DMS153 treated with DMSO at 0.1 percent for 48 hours (cell line): Measurements from ENCODE around the gene NUDCD2.
"Not testable (repeated sequence)": the region's sequence is repeated elsewhere in the genome, so short reads cannot be mapped to it uniquely, and the experiment has no call there.

Experiments
- DNase-seq: peaks from one replicate; lab custom pipeline; 2025; ENCODE audit not compliant: unreplicated experiment; lab: John Stamatoyannopoulos, UW

Gene NUDCD2

DNA sequence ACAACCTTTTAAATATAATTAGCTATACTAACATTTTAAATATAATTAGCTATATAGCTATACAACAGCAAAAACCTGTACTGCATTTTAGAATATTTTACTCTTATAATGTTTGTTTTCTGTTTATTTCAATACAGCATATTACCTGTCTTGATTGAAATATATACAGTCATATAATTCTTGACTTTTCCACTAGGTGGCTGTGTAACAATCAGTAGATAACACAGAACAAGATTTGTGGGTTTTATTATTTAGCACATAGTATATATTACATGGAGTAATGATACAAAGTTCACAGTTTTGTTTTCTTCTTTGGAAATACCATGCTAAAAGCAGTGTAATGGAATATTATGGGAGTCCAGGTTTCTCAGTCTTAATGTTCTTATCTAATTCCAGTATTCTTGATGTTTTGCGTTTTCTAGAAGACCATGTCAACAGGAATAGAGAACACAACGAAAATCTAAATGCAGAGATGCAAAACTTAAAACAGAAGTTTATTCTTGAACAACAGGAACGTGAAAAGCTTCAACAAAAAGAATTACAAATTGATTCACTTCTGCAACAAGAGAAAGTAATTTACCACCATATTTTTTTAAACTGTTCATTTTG lies 13.8 kb upstream of the NUDCD2 start:
- no peak for DNase-seq

DNA sequence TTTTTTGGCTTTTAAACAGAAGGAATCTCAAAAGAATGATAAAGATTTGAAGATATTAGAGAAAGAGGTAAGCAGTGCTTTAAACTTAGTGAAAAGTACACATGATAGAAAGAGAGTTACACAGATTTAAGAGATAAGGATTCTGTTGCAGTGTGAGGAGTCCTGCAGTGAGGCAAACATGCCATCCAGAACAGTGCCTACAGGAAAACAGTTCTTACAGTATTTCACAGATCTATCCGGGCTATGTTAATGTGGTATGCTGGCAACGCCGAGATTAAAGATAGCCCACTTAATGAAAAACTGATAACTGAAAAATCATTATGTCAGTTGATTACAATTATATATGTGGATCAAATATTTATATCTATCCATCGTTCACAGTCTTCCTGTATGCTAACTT lies 7.8 kb upstream of the NUDCD2 start:
- no peak for DNase-seq

DNA sequence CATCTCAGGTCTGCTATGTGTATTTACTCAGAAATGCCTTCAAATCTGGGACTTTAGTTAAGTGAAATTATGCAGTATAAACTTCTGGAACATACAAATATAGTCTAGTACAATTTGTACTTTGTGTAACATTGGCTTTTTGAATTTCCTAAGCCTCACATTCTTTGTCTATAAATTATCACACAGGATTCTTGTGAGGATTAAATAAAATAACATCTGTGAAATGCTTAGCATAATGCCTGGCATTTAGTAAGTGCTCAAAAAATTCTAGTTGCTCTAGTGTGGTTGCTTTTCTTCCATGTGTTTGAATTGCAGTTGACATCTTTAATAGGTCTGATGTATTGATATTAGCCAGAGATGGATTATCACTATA lies 3.1 kb upstream of the NUDCD2 start:
- no peak for DNase-seq

DNA sequence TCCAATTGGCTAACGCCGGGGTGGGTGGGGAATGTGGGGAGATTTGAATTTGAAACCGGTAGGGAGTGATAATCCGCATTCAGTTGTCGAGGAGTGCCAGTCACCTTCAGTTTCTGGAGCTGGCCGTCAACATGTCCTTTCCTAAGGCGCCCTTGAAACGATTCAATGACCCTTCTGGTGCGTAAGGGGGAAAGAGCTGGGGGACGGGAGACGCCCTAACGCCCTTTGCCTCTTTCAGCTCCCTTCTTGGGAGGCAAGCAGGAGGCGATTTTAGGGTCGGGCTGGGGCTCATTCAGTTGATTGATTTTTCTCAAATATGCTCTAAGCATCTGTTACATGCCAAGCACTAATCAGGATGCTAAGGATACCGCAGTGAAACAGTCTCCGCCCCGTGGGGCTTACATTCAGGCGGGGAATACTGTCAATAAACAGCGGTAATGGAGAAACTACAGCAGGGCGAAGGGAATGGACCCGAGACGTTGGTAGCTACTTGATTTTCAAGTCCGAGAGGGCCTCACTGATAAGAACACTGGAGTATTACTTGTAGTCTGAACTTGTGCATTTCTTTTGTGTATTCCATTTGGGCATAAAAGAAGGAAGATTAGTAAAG lies 765 bp upstream of the NUDCD2 start, which contains the start of gene HMMR:
Gene HMMR (plus strand): TSS at position 71 of the 610 bp plus-strand sequence. CDS start 61 bp downstream, at position 132.
- no peak for DNase-seq

DNA sequence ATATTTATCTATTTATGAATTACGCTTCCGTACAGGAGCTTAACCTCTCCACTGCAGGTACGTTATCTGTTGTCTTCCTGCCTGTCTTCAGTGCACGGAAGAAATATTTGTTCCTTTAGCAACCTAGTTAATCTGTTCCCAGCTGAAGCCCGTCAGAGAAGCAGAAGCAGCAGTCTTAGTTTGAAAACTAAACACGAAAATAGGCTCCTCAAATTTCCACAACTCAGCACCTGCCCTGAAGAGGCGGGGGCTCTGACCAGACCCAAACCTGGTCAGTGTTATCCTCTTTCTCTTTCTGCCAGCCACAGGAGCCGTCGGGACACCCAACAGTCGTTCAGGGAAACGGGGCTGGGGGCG lies 462 bp downstream of the NUDCD2 start:
- DNase-seq, result no peak

DNA sequence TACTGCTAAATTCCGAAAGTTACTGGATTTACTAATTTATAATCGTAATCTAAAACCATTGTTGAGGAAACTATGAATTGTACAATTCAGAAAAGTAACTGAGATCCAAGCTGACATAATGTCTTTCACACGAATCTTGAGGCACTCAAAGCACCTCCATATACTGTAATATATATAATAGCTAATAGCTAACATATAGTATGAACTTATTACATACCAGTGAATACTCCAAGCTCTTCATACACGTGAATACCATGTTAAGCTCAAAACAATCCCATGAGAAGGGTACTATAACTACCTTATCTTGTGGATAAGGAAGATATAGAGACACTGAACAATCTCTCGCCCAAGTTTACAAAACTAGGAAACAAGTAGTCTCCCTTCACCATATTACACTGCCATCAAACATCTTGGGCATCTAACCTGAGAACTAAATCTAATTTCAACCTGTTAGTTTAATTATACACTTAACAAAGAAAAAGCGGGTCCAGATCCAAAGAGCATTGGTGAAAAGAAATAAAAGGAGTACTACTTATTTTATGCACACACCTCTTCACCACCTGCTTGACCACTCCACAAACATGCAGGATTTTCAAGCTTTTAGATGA lies 1.0 kb downstream of the NUDCD2 start:
- no peak for DNase-seq

DNA sequence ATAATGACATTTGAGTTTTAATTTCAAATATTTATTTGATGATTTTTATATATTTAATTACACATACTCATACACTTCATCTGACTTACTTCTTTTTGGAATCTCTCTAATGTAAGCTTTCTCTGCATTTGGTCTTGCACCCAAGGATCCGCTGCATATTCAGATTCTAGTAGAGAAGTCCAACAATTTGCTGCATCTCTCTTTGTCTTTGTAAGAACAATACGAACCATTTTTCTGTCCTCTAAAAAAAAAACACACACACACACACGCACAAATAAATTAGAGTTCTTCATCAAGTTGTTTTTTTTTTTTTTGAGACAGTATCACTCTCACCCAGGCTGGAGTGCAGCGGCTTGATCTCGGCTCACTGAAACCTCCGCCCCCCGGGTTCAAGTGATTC lies 3.1 kb downstream of the NUDCD2 start:
- DNase-seq, result no peak

DNA sequence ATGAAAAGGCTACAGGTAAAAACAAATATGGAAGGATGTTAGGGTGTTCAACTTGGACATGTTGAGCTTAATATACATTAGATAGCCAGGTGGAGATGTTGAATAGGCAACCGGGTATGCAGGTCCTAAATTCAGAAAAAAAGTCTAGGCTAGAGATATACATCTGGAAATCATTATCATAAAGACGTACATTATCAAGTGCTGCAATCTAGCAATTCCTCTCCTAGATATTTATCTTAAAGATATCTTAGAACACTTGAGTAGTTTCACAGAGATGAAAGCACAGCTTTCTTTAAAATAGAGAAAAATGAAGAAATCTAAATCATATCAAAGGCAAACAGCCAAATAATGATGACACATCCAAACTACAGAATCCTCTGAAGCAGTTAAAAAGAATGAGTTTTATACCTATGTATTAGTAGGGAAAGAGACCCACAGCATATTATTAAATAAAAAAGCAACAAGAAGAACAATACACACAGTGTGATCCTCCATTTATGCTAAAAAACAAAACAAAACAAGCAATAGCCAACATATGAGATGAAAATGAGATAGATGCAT lies 3.8 kb downstream of the NUDCD2 start:
- no peak for DNase-seq

DNA sequence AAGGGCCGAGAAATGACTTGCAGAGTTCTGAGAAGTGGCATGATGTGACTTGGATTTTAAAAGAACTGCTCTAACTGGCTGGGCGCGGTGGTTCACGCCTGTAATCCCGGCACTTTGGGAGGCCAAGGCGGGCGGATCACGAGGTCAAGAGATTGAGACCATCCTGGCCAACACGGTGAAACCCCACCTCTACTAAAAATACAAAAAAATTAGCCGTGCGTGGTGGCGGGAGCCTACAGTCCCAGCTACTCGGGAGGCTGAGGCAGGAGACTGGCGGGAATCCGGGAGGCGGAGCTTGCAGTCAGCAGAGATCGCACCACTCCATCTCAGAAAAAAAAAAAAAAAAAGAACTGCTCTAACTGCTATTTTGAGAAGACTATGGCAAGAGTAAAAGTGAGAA lies 4.5 kb downstream of the NUDCD2 start:
- not testable (repeated sequence) for DNase-seq

DNA sequence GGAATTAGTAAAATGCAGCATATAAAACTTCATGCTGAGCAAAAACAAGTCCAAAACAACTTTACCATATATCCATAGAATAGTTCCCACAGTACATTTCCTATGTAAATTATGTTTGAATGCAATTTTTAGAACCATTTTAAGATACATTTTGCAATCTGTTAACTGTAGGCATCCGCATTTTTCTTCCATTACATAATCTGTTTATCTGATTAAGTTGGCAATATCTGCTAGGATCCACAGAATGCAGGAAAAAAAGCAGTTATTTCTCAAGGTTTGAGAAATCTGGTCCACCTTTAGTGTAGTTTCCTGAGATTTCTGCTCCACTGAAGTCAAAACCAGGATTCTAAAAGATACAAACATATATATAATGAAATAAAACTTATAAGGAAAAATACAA lies 6.2 kb downstream of the NUDCD2 start:
- no peak for DNase-seq

DNA sequence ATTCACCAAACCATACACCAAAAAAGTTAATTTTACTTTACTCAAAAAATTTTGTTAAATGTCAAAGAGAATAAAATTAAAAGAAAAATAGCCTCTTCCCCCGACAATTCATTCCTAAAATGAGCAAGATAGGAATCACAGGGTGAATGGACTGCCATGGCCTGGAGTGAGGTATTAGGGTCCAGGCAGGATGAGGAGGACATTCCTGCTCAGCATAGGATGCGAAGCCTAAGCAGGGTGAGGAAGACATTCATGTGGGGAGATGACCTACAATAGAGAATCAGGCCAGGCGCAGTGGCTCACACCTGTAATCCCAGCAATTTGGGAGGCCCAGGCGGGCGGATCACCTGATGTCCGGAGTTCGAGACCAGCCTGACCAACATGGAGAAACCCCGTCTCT lies 8.4 kb downstream of the NUDCD2 start:
- no peak for DNase-seq

DNA sequence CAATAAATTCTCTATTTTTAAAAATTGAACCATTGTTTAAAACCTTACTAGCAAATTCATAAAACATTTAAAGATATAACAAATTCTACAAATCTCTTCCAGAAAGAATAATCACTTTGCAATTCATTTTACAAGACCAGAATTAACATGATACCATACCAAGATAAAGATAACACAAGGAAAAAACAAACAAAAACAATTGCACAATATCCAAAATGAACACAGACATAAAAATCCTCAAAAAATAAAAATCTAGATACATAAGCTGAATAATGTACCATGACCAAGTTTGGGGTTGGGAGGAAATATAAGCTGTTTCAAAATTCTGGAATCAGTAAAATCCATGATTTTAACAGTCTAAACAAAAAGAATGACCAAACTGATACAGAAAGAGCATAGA lies 11.4 kb downstream of the NUDCD2 start:
- DNase-seq, result no peak

DNA sequence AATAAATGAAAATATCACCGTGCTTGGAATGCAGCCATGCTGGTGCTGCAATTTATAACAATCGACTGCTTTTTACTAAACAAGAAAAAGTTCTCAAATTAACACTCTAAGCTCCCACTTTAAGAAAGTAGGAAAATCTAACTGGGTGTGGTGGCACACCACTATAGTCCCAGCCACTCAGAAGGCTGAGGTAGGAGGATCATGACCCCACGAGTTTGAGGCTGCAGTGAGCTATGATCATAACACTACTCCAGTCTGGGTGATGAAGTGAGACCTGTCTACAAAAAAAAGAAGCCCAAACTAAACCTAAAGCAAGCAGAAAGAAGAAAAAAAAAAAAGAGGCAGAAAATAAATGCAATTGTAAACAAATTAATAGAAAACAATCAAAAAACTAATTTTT lies 12.0 kb downstream of the NUDCD2 start:
- DNase-seq, result no peak

DNA sequence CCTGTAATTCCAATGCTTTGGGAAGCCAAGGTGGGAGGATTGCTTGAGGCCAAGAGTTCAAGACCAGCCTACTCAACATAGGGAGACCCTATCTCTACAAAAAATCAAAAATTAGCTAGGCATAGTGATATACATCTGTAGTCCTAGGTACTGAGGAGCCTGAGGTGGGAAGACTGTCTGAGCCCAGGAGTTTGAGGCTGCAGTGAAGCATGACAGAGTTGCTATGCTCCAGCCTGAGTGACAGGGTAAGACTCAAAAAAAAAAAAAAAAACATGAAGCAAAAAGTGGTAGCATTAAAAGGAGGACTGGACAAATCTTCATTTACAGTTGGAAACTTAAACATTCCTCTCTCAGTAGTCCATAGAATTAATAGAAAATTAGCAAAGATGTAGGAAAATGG lies 12.7 kb downstream of the NUDCD2 start:
- DNase-seq, result no peak

DNA sequence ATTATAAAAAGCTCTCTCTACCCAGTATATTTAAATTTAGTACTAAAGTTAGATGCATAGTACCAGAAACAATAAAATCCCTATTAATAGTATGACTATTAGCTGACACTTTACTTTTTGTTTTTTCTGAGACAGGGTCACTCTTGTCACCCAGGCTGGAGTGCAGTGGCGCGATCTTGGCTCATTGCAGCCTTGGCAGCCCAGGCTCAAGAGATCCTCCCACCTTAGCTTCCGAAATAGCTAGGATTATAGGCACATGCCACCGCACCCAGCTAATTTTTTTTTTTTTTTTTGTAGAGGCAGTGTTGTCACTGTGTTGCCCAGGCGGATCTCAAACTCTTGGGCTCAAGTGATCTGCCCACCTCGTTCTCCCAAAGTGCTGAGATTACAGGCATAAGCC lies 14.6 kb downstream of the NUDCD2 start:
- DNase-seq, result no peak

DNA sequence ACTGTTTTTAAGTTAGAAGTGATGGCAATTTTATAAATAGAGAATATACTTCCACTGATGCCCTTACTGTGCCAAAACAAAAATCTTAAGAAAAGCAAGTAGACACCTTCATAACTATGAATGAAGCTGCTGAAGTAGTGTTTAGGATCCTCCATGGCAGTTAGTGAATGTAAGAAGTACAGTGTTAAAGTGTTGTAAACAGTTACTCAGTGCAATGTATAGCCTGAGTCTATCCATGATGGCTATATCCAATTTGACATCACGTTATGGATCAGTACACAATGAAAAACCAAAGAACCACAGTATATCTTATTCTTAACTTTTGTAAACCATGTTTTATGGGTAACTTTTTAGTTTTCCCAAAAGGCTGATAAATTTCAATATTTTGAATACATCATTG lies 15.4 kb downstream of the NUDCD2 start:
- DNase-seq, result no peak

DNA sequence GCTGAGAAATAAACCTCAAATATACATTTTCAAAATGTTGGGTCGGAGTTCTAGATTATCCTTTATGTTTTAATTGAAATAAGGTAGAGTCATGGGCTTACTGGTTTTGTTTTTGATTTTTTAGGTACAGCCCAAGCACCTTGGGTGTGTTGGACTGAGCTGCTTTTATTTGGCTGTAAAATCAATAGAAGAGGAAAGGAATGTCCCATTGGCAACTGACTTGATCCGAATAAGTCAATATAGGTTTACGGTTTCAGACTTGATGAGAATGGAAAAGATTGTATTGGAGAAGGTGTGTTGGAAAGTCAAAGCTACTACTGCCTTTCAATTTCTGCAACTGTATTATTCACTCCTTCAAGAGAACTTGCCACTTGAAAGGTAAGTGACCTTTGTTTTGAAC lies 18.9 kb downstream of the NUDCD2 start:
- no peak for DNase-seq

DNA sequence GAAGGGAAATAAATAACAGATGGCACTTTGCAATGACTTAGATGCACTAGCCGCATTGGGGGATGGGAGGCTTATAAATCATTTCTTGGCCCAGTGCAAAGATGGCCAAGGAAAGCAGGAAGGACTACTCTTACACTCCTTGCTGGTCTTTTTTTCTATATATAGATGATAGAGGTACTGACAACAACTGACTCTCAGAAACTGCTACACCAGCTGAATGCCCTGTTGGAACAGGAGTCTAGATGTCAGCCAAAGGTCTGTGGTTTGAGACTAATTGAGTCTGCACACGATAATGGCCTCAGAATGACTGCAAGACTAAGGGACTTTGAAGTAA lies 20.8 kb downstream of the NUDCD2 start:
- no peak for DNase-seq

DNA sequence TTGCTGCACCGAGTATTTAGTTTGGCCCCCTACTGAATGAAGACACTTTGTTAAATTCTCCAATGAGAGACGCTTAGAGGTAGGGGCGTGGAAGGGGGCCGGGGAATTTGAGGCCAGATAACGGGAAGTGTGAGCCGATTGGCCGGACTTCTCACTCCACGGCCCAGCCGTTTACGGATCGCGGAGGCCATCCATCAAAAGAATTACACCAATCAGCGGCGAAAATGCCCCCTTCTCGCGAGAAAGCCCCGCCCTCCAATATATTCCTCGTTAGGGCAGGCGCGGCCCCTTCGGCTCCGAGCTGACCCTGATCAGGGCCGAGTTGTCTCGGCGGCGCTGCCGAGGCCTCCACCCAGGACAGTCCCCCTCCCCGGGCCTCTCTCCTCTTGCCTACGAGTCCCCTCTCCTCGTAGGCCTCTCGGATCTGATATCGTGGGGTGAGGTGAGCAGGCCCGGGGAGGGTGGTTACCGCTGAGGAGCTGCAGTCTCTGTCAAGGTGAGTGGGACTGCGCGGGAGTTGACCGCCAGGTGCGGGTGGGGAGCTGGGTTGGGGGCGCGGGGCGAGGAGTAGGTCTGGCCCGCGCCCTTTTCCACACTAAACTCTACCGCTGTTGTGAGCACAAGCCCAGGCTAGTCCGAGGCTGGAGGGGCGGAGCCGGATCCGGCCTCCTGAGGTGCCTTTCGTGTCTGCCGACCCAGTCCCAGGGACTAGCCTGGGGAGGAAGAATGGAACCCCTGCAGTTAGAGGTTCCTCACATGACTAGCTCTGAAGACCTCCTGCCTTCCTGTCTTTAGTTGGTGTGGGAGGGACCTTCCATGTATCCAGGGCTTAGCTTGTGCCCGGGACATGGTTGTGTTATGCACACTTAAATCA lies 22.4 kb downstream of the NUDCD2 start, which contains the start of gene CCNG1:
Gene CCNG1 (plus strand): TSS at position 287 of the 874 bp plus-strand sequence. CDS start 1,662 bp downstream, outside the sequence.
- DNase-seq, result peak; percentile 61

DNA sequence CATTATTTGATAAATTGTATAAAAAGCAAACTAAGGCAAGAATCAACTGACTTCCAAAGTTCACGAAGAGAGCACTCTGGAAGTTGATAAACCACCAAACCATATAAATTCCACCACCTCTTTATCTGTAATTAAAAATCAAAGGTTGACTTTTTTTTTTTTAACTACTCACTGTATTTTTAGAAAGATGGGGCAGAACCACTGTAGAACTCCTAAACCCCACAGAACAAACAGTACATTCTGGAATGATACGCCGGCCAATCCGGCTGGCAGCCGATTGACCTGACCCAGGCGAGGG lies 22.9 kb downstream of the NUDCD2 start:
- DNase-seq, result no peak

DNA sequence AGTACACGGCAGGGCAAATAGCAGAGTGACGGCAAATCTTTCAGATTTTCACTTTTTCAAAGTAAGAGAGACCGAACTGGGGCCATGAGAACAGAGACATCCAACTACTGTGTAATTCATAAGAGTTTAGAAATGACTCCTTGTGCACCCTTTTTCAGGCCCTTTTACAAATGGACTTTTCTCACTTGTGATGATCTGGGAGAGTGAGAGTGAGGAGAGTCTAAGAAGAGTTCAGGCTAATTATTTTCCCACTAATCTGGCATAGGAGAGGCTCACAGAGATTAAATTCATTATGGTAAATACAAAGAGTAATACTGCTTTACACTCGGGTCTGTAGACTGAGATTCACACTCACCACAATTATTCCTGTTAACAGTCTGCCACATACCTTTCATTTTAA lies 23.4 kb downstream of the NUDCD2 start:
- no peak for DNase-seq

DNA sequence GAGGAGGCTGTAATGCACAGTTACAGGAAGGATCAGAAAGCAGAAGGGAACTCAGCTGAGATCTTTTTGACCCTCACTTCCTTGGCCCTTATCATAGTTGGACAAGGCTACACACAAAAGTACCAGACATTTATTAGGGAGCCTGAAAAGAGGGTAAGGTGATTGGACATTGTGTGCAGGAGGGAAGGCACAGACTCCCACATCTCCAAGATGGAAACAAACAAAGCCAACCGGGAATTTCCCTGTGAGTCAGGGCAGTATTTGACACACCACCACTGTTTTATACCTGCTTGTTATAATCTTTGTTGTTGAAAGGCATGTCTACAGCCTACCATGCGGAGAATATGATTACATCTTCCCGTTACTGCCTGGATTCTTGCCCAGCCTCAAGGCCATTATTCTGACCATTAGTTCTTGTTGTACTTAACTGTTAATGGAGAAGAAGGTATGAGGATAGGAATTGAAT lies 25.5 kb downstream of the NUDCD2 start:
- DNase-seq, result no peak
